ENCODE measurements around the gene GNAT2. TPM values are rescaled to one million over a fixed set of nuclear protein-coding genes. Genes with fewer than 3 reads are reported as not detected.
A peak's percentile ranks its signal among the peaks of the same experiment; 100 is the strongest.

The GNAT2 gene
- total and polyA plus RNA-seq, 2 donors (not counting 3 experiments of a cell fraction or from before 2014, with no cell fraction given) = not detected

GRCh38 chr1:109616391-109616790 lies 3.0 kb downstream of the GNAT2 start:
- Histone ChIP-seq H3K36me3 (ENCODE audit: control insufficient read depth in 2 of 2, extremely low read depth in 1 of 2, insufficient read depth in 2 of 2, low read length in 2 of 2) (no peaks in the 10 kb centered on the region), H2AFZ (ENCODE audit: low read depth, low read length) (no peak overlapping the region), H3K79me2 (ENCODE audit: control insufficient read depth, insufficient read depth, low read length) (peaks cover 13% of the 10 kb centered on the region), H3K27me3 (ENCODE audit: control insufficient read depth in 2 of 2, insufficient read depth in 2 of 2, low read length in 2 of 2) (no peaks in the 10 kb centered on the region), H4K20me1 (replicated peaks; ENCODE audit: control insufficient read depth, extremely low read depth, insufficient read depth, low read length) (no peaks in the 10 kb centered on the region), H3K4me3 (replicated peaks in 1 of 3; ENCODE audit: insufficient read depth in 1 of 3, low read depth in 1 of 3, low read length in 3 of 3) (no peak overlapping the region), H3K27ac (ENCODE audit: insufficient read depth, low read depth, low read length) (peak overlapping the region; percentile 92), H3K9ac (replicated peaks; ENCODE audit: extremely low read depth, insufficient read depth, low read length) (peak overlapping the region; percentile 24), H3K4me1 (ENCODE audit: control insufficient read depth, extremely low read depth, insufficient read depth, low read length) (peaks cover 66% of the 10 kb centered on the region), H3K4me2 (ENCODE audit: insufficient read depth, low read length) (peak overlapping the region; percentile 60), H3K9me3 (replicated peaks; ENCODE audit: control insufficient read depth, insufficient read depth, low read length) (no peaks in the 10 kb centered on the region), H3K9me1 (replicated peaks; ENCODE audit: control insufficient read depth, extremely low read depth, insufficient read depth, low read length) (no peaks in the 10 kb centered on the region)
- intact Hi-C loops (cut with micrococcal nuclease) = loop anchor here (1.0 to 10.0 kb wide), 3 partner anchors 21 to 132 kb away; partner anchors contain the start of gene ATXN7L2
- FAIRE-seq (no peak), DNase-seq (ENCODE audit: low read depth, low spot score) (peak; percentile 27)
- ChIA-PET POLR2A (interaction anchor here (1.0 to 1.2 kb wide), 2 partner anchors 21 to 68 kb away, joined by 3 to 12 read pairs; partner anchors contain the start of gene GNAI3), CTCF (interaction anchor here (0.7 to 5.8 kb wide), 15 partner anchors 8 to 84 kb away, joined by 3 to 48 read pairs (median 5); partner anchors contain the start of gene GNAI3)
- dilution Hi-C loops (cut with MboI; ENCODE audit: extremely low pct_ligation_motif_present, low sequenced_read_pairs) = no loop called here
- BruUV-seq (replicated peaks) = TSS peak; percentile 53
- TF ChIP-seq MYC (IDR thresholded peaks at IDR 0.05; ENCODE audit: low read depth, low read length) (no peak), JUN (IDR thresholded peaks at IDR 0.05; ENCODE audit: borderline replicate concordance, insufficient read depth, insufficient read length, low read depth) (no peak), MAX (IDR thresholded peaks at IDR 0.05; ENCODE audit: insufficient read depth, insufficient read length) (no peak), POLR2AphosphoS5 (IDR thresholded peaks at IDR 0.05; ENCODE audit: insufficient read depth, low read depth, low read length) (no peak)

GRCh38 chr1:109615879-109616278 lies 3.5 kb downstream of the GNAT2 start:
- TF ChIP-seq FOS (IDR thresholded peaks at IDR 0.05; ENCODE audit: borderline replicate concordance, insufficient read depth, low read length) = peak; percentile 22
- peak; percentile 43 for TF ChIP-seq POLR2A (IDR thresholded peaks at IDR 0.05; ENCODE audit: low read depth, low read length)
- TF ChIP-seq JUN (IDR thresholded peaks at IDR 0.05; ENCODE audit: borderline replicate concordance, insufficient read depth, insufficient read length, low read depth) = peak; percentile 3
- TF ChIP-seq EZH2 (IDR thresholded peaks at IDR 0.05; ENCODE audit: borderline replicate concordance, low read depth, low read length, severe bottlenecking) = no peak
- peak; percentile 55 for TF ChIP-seq POLR2AphosphoS5 (IDR thresholded peaks at IDR 0.05; ENCODE audit: insufficient read depth, low read depth, low read length)
- H3K27ac ChIP-seq (ENCODE audit: insufficient read depth, low read depth, low read length) = peak overlapping the region; percentile 92
- BruUV-seq (replicated peaks) = no TSS peak
- H3K9me3 ChIP-seq (replicated peaks; ENCODE audit: control insufficient read depth, insufficient read depth, low read length) = no peaks in the 10 kb centered on the region
- no peaks in the 10 kb centered on the region for H4K20me1 ChIP-seq (replicated peaks; ENCODE audit: control insufficient read depth, extremely low read depth, insufficient read depth, low read length)
- H3K79me2 ChIP-seq (ENCODE audit: control insufficient read depth, insufficient read depth, low read length) = peaks cover 9% of the 10 kb centered on the region
- no peaks in the 10 kb centered on the region for H3K9me1 ChIP-seq (replicated peaks; ENCODE audit: control insufficient read depth, extremely low read depth, insufficient read depth, low read length)
- POLR2A ChIA-PET = no interaction called here
- CTCF ChIA-PET = interaction anchor here (0.7 to 5.8 kb wide), 8 partner anchors 11 to 70 kb away, joined by 3 to 48 read pairs (median 8); partner anchors contain the start of gene GNAI3
- dilution Hi-C loops (cut with MboI; ENCODE audit: extremely low pct_ligation_motif_present, low sequenced_read_pairs) = no loop called here
- peak overlapping the region; percentile 40 for H2AFZ ChIP-seq (ENCODE audit: low read depth, low read length)
- FAIRE-seq = peak; percentile 88
- intact Hi-C loops (cut with micrococcal nuclease) = loop anchor here (1.0 to 10.0 kb wide), 3 partner anchors 21 to 131 kb away; partner anchors contain the start of gene ATXN7L2
- peak; percentile 86 for DNase-seq (ENCODE audit: low read depth, low spot score)
- H3K4me3 ChIP-seq (replicated peaks in 1 of 3; ENCODE audit: insufficient read depth in 1 of 3, low read depth in 1 of 3, low read length in 3 of 3) = no peak overlapping the region
- peak overlapping the region; percentile 60 for H3K4me2 ChIP-seq (ENCODE audit: insufficient read depth, low read length)
- H3K9ac ChIP-seq (replicated peaks; ENCODE audit: extremely low read depth, insufficient read depth, low read length) = peak overlapping the region; percentile 28
- no peaks in the 10 kb centered on the region for H3K27me3 ChIP-seq (ENCODE audit: control insufficient read depth in 2 of 2, insufficient read depth in 2 of 2, low read length in 2 of 2)
- H3K36me3 ChIP-seq (ENCODE audit: control insufficient read depth in 2 of 2, extremely low read depth in 1 of 2, insufficient read depth in 2 of 2, low read length in 2 of 2) = no peaks in the 10 kb centered on the region
- peaks cover 66% of the 10 kb centered on the region for H3K4me1 ChIP-seq (ENCODE audit: control insufficient read depth, extremely low read depth, insufficient read depth, low read length)

Measured in endothelial cell of umbilical vein (primary cell).